Stimulated activated naive CD8-positive, alpha-beta T cell treated with anti-CD3 and anti-CD28 coated beads, Interleukin-15, Interleukin-2, amounts not matched to agents 100 ng/mL and 50 ng/mL, for 24 hours (primary cell): ENCODE measurements around the gene MAP9.
"Not testable (repeated sequence)": the region's sequence is repeated elsewhere in the genome, so short reads cannot be mapped to it uniquely, and the experiment has no call there.

Source experiments
- H3K27ac Mint-ChIP-seq: one replicate; pipeline ENCODE4 v1.8.0; 2021; ENCODE audit warnings: mild to moderate bottlenecking, mixed read lengths
- H3K27me3 Mint-ChIP-seq: one replicate; pipeline ENCODE4 v1.8.0; 2021; ENCODE audit warnings: mixed read lengths
- H3K36me3 Mint-ChIP-seq: one replicate; pipeline ENCODE4 v1.8.0; 2021; ENCODE audit warnings: low read depth, mixed read lengths
- H3K4me1 Mint-ChIP-seq: one replicate; pipeline ENCODE4 v1.8.0; 2021; ENCODE audit warnings: low read depth, mixed read lengths
- H3K4me3 Mint-ChIP-seq: one replicate; pipeline ENCODE4 v1.8.0; 2021; ENCODE audit warnings: mild to moderate bottlenecking, mixed read lengths
- H3K9me3 Mint-ChIP-seq: one replicate; pipeline ENCODE4 v1.8.0; 2021; ENCODE audit warnings: mixed read lengths

The MAP9 gene

DNA sequence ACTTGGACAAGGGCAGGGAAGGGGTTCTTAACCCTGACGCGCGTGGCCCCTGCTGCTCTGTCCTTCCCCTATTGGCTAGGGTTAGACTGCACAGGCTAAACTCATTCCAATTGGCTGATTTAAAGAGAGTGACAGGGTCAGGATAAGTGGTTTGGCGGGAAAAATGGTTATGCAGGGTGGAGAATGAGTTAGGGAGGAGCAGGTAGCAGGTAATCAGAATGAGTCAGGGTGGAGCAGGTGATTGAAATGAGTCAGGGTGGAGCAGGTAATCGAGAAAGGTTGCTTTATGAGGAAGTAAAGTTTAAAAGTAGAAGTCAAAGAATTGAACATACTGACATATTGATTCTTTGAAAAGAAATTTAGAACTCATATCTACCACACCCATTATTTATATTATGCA, 64.7 kb downstream of the MAP9 start:
- not testable (repeated sequence) for H3K27ac Mint-ChIP-seq, H3K4me1 Mint-ChIP-seq, H3K4me3 Mint-ChIP-seq, H3K9me3 Mint-ChIP-seq, H3K36me3 Mint-ChIP-seq, H3K27me3 Mint-ChIP-seq

DNA sequence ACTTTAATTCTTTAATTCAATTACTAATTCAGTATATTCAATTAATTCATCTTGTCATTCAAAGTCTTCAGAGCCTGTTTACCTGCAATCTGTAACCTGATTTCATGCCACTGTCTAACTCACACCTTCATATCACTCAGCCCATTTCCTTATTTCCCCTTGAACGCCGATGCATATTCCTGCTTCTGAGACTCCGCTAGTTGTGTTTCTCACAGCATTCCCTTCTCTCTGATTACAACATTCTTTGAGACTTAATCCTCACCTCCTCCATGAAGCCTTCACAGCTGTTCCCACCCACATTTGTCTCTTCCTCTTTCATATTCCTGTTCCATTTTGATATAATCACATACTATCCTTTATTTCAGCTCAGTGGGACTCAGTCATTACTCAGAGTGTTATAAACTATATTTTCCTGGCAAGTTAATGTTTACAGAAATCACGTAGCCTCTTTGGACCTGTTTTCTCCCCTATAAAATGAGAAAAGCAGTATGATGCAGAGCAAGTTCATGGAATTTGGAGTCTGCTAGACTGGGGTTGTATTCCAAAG, 69.0 kb downstream of the MAP9 start:
- H3K4me1 Mint-ChIP-seq = no peaks in the 10 kb centered on the region

DNA sequence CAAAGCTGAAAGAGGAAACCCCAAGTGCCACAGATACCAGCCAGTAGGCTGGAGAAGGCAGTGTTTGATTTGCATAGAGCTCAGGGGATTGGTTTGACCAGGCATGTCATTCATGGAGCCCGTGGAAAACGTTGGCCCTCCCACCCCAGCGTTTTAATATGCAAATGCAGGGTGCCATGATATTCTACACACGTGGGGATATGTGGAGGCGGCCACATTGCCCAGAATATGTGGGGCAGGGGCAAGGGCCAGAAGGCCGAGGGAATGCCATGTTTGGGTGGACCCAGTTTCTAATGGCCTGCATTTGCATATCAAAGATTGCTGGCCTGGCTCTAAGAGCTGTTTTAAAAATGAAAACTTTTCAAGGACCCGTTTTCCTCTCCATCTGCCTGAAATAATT, 71.1 kb downstream of the MAP9 start:
- no peak overlapping the region for H3K4me3 Mint-ChIP-seq
- peaks cover 4% of the 10 kb centered on the region for H3K27me3 Mint-ChIP-seq
- H3K27ac Mint-ChIP-seq = no peak overlapping the region
- no peaks in the 10 kb centered on the region for H3K9me3 Mint-ChIP-seq
- H3K36me3 Mint-ChIP-seq = no peaks in the 10 kb centered on the region
- no peaks in the 10 kb centered on the region for H3K4me1 Mint-ChIP-seq

More for the DNA sequence above, 69.0 kb downstream of the MAP9 start:
- H3K4me3 Mint-ChIP-seq = no peak overlapping the region
- no peaks in the 10 kb centered on the region for H3K9me3 Mint-ChIP-seq
- no peak overlapping the region for H3K27ac Mint-ChIP-seq
- H3K36me3 Mint-ChIP-seq = no peaks in the 10 kb centered on the region
- peaks cover 4% of the 10 kb centered on the region for H3K27me3 Mint-ChIP-seq

DNA sequence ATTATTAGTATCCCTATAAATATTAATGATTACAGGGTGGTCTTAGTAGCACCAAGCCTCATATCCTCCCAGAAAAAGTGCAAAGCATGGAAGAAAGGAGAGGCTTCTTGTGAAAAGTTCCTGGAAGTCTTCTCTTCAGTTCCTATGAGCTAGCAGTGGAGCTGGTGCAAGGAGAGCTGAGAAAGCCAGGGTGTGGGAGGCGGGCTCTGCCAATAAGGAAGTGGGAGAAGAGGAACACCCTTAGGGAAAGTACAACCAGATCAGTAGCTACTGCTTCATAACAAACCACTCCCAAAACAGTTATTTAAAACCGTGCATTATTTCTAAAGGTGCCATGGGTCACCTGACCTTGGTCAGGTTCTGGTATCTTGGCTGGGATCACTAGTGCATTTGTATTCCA, 72.4 kb downstream of the MAP9 start:
- Mint-ChIP-seq H3K4me1 (no peaks in the 10 kb centered on the region), H3K27me3 (peaks cover 4% of the 10 kb centered on the region), H3K9me3 (no peaks in the 10 kb centered on the region), H3K27ac (no peak overlapping the region), H3K4me3 (no peak overlapping the region), H3K36me3 (no peaks in the 10 kb centered on the region)

DNA sequence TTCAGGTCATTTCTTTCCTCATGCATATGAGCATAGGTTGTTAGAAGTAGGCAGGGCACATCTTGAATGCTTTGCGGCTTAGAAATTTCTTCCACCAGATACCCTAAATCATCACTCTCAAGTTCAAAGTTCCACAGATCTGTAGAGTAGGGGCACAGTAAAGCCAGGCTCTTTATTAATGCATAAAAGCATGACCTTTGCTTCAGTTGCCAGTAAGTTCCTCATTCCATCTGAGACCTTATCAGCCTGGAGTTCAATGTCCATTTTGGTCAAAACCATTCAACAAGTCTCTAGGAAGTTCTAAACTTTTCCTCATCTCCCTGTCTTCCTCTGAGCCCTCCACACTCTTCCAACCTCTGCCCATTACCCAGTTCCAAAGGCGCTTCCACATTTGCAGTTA, 77.7 kb downstream of the MAP9 start:
- no peaks in the 10 kb centered on the region for H3K27me3 Mint-ChIP-seq
- no peaks in the 10 kb centered on the region for H3K36me3 Mint-ChIP-seq
- H3K4me3 Mint-ChIP-seq = no peak overlapping the region
- no peaks in the 10 kb centered on the region for H3K9me3 Mint-ChIP-seq
- no peaks in the 10 kb centered on the region for H3K4me1 Mint-ChIP-seq
- H3K27ac Mint-ChIP-seq = no peak overlapping the region
